ENCODE results near the gene ZFHX2. TPM values are rescaled to one million over a fixed set of nuclear protein-coding genes. Genes with fewer than 3 reads are reported as not detected.
A peak's percentile ranks its signal among the peaks of the same experiment; 100 is the strongest.

ZFHX2 gene
- total and polyA plus RNA-seq, 2 of the 13 experiments (the other 11 are each of a cell fraction or from before 2014, with no cell fraction given): 0.17 to 0.44 TPM

DNA sequence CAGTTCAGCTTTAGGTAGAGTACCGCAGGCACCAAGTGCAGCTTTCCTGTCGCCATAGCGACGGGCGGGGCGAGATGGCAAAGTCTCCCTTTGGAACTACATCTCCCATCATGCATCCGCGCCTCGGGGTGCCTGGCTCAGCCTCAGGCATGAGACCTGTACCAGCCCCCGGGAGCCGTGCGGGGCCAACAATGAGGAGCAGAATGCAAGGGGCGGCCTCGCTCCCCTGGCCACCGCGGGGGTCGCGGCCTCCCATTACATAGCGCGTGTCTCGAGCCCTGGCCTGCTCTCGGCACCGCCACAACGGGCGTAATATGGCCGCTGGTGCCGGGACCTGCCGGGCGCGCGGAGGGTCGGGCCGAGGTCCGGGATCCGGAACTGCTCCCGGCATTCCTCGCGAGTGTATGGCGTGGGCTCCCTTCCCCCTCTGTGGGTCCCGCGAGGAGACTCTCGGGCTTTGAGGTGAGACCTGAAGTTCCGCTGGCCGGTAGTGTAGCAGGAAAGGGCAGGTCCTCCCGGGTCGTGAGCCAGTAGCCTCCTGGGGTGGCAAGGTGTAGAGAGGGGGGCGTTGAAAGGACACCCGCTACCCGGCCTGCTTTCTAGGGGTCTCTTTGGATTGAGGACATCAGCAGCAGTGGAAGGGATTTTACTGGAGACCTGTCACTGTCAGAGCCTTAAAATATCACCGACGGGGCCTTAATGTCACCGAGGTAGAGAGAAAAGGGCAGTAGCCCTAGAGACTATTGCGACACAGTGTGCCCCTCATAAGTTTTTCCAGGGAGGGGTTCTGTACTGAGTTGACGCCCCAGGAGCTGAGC, 4.5 kb upstream of the ZFHX2 start, which contains the start of gene THTPA (continued):
- TF ChIP-seq, protein P1, sequence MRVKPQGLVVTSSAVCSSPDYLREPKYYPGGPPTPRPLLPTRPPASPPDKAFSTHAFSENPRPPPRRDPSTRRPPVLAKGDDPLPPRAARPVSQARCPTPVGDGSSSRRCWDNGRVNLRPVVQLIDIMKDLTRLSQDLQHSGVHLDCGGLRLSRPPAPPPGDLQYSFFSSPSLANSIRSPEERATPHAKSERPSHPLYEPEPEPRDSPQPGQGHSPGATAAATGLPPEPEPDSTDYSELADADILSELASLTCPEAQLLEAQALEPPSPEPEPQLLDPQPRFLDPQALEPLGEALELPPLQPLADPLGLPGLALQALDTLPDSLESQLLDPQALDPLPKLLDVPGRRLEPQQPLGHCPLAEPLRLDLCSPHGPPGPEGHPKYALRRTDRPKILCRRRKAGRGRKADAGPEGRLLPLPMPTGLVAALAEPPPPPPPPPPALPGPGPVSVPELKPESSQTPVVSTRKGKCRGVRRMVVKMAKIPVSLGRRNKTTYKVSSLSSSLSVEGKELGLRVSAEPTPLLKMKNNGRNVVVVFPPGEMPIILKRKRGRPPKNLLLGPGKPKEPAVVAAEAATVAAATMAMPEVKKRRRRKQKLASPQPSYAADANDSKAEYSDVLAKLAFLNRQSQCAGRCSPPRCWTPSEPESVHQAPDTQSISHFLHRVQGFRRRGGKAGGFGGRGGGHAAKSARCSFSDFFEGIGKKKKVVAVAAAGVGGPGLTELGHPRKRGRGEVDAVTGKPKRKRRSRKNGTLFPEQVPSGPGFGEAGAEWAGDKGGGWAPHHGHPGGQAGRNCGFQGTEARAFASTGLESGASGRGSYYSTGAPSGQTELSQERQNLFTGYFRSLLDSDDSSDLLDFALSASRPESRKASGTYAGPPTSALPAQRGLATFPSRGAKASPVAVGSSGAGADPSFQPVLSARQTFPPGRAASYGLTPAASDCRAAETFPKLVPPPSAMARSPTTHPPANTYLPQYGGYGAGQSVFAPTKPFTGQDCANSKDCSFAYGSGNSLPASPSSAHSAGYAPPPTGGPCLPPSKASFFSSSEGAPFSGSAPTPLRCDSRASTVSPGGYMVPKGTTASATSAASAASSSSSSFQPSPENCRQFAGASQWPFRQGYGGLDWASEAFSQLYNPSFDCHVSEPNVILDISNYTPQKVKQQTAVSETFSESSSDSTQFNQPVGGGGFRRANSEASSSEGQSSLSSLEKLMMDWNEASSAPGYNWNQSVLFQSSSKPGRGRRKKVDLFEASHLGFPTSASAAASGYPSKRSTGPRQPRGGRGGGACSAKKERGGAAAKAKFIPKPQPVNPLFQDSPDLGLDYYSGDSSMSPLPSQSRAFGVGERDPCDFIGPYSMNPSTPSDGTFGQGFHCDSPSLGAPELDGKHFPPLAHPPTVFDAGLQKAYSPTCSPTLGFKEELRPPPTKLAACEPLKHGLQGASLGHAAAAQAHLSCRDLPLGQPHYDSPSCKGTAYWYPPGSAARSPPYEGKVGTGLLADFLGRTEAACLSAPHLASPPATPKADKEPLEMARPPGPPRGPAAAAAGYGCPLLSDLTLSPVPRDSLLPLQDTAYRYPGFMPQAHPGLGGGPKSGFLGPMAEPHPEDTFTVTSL (CRISPR knock-in tag; IDR thresholded peaks at IDR 0.05; ENCODE audit: borderline replicate concordance): peak; percentile 93
- TF ChIP-seq MTF2 (CRISPR knock-in tag; IDR thresholded peaks at IDR 0.05; ENCODE audit: borderline replicate concordance) (peak; percentile 98), ZNF335 (CRISPR knock-in tag; IDR thresholded peaks at IDR 0.05) (peak; percentile 98), ZFP1 (CRISPR knock-in tag; IDR thresholded peaks at IDR 0.05) (peak; percentile 96), HCFC1 (IDR thresholded peaks at IDR 0.05; ENCODE audit: low read depth, low read length) (peak; percentile 90), ZMYM4 (CRISPR knock-in tag; IDR thresholded peaks at IDR 0.05) (peak; percentile 95), NFE2L2 (IDR thresholded peaks at IDR 0.05; ENCODE audit: low read length) (no peak; the same call in 1 of the 2 replicates), ZNF883 (CRISPR knock-in tag; IDR thresholded peaks at IDR 0.05; ENCODE audit: not compliant biosample characterization) (peak; percentile 100)
- TF ChIP-seq, protein P2, sequence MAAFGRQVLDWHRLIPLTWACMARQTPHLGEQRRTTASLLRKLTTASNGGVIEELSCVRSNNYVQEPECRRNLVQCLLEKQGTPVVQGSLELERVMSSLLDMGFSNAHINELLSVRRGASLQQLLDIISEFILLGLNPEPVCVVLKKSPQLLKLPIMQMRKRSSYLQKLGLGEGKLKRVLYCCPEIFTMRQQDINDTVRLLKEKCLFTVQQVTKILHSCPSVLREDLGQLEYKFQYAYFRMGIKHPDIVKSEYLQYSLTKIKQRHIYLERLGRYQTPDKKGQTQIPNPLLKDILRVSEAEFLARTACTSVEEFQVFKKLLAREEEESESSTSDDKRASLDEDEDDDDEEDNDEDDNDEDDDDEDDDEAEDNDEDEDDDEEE (CRISPR knock-in tag; IDR thresholded peaks at IDR 0.05): peak; percentile 96; the same call in 1 of the 2 replicates
- TF ChIP-seq, protein P3, sequence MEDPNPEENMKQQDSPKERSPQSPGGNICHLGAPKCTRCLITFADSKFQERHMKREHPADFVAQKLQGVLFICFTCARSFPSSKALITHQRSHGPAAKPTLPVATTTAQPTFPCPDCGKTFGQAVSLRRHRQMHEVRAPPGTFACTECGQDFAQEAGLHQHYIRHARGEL (CRISPR knock-in tag; IDR thresholded peaks at IDR 0.05): peak; percentile 68; the same call in 1 of the 2 replicates
- TF ChIP-seq, protein P4, sequence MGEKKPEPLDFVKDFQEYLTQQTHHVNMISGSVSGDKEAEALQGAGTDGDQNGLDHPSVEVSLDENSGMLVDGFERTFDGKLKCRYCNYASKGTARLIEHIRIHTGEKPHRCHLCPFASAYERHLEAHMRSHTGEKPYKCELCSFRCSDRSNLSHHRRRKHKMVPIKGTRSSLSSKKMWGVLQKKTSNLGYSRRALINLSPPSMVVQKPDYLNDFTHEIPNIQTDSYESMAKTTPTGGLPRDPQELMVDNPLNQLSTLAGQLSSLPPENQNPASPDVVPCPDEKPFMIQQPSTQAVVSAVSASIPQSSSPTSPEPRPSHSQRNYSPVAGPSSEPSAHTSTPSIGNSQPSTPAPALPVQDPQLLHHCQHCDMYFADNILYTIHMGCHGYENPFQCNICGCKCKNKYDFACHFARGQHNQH (CRISPR knock-in tag; IDR thresholded peaks at IDR 0.05): peak; percentile 98
- TF ChIP-seq, protein P5, sequence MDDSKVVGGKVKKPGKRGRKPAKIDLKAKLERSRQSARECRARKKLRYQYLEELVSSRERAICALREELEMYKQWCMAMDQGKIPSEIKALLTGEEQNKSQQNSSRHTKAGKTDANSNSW (CRISPR knock-in tag; IDR thresholded peaks at IDR 0.05; ENCODE audit: borderline replicate concordance): peak; percentile 98
- TF ChIP-seq, protein P6, sequence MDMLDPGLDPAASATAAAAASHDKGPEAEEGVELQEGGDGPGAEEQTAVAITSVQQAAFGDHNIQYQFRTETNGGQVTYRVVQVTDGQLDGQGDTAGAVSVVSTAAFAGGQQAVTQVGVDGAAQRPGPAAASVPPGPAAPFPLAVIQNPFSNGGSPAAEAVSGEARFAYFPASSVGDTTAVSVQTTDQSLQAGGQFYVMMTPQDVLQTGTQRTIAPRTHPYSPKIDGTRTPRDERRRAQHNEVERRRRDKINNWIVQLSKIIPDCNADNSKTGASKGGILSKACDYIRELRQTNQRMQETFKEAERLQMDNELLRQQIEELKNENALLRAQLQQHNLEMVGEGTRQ (IDR thresholded peaks at IDR 0.05; ENCODE audit: low read depth, low read length): no peak
- TF ChIP-seq, protein P6 (CRISPR knock-in tag; IDR thresholded peaks at IDR 0.05; ENCODE audit: borderline replicate concordance): no peak; the same call in 1 of the 2 replicates
- TF ChIP-seq, protein P7, sequence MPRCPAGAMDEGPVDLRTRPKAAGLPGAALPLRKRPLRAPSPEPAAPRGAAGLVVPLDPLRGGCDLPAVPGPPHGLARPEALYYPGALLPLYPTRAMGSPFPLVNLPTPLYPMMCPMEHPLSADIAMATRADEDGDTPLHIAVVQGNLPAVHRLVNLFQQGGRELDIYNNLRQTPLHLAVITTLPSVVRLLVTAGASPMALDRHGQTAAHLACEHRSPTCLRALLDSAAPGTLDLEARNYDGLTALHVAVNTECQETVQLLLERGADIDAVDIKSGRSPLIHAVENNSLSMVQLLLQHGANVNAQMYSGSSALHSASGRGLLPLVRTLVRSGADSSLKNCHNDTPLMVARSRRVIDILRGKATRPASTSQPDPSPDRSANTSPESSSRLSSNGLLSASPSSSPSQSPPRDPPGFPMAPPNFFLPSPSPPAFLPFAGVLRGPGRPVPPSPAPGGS (CRISPR knock-in tag; IDR thresholded peaks at IDR 0.05): peak; percentile 100

Measured in HepG2 (cell line).